Measurements from ENCODE around the gene SDF2L1.
"Not testable (repeated sequence)": the region's sequence is repeated elsewhere in the genome, so short reads cannot be mapped to it uniquely, and the experiment has no call there.

The SDF2L1 gene

DNA sequence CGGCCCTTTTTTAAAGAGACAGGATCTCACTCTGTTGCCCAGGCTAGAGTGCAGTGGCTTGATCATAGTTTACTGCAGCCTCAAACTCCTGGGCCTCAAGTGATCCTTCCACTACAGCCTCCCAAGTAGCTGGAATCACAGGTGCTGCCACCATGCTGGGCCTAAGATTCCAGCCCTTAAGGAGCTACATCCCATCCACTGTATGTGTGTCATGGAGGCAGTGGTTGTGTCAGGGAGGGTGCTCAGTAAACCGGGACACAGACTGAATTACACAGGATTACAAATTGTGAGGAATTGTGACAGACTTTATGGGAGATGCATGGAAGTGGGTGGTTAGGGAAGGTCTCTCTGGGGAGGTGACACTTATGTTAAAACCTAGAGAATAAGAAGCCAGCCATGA lies 21.6 kb downstream of the SDF2L1 start:
- DNase-seq: no peak

DNA sequence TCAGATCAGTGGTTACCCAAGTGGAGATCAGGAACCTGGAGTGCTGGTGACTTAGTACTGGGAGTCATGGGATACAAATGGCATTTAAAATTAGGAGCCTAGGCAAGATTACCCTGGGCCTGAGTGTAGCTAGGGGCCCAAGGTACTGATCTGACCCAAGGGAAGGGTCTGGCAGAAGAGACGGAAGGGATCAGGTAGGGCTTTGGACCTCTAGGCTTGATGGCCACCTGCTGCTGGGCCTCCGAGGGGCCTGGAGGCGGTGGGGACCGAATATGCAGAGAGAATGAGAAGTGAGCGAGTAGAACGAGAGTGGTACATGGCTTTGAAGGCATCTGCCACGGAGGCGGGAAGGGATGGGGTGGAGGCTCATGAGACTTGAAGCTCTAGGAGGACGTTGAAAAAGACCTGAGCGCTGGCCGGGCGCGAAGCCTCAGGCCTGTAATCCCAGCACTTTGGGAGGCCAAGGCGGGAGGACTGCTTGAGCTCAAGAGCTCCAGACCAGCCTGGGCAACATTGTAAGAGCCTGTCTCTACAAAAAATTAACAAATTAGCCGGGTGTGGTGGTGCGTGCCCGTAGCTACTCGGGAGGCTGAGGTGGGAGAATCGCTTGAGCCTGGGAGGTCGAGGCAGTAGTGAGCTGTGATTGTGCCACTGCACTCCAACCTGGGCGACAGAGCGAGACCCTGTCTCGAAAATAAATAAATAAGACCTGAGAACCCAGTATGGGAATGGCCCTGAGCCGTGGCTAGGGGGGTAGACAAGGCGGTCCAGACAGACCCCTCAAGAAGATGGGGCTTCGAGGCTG lies 23.1 kb downstream of the SDF2L1 start:
- DNase-seq: no peak

DNA sequence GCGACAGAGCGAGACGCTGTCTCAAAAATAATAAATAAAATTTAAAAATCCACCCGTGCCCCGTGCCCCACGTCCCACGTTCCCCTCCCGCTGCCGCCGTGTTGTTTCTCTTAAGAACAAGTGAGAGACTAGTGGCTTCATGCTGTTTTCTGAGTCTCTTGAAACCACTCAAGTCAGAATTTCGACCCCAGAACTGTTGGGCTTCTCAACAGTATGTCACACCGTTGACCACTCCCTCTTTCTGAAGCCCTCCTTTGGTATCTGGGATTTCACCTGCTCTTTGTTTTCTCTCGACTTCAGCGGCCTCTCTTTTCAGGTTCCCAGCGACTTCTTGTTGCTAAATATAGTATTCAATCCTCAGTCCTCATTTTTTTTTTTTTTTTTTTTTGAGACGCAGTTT lies 24.7 kb downstream of the SDF2L1 start:
- DNase-seq: no peak

DNA sequence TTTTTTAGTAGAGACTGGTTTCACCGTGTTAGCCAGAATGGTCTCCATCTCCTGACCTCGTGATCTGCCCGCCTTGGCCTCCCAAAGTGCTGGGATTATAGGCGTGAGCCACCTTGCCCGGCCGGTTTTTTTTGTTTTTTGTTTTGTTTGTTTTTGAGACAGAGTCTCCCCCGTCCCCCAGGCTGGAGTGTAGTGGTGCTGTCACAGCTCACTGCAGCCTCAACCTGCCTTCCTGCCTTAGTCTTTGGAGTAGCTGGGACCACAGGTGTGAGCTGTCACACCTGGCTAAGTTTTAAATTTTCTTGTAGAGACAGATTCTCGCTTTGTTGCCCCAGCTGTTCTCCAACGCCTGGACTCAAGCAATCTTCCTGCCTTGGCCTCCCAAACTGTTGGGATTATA lies 26.9 kb downstream of the SDF2L1 start:
- DNase-seq: no peak

DNA sequence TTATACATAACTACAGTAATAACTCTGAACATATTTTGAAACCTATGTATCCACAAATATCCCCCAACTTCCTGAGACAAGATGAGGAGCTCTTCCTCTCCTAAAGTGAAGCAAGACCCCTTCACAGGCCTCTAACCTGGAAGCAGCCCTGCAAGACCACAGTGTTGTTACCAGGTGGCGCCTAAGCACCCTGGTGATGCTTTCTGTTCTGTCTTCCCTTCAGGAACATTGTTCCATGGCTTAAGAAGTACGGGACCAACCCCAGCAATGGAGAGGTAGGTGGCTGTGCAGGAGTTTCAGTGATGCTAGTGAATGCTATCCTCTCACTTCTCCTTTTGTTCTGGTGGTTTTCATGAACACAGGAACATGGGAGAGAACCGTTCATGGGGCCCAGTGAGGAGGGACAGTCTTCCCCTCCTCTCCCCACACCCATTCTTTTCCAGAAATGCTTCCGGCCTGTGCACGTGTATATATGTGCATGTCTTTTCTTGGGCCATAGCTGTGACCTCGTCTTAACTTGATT lies 30.1 kb downstream of the SDF2L1 start:
- DNase-seq: no peak

DNA sequence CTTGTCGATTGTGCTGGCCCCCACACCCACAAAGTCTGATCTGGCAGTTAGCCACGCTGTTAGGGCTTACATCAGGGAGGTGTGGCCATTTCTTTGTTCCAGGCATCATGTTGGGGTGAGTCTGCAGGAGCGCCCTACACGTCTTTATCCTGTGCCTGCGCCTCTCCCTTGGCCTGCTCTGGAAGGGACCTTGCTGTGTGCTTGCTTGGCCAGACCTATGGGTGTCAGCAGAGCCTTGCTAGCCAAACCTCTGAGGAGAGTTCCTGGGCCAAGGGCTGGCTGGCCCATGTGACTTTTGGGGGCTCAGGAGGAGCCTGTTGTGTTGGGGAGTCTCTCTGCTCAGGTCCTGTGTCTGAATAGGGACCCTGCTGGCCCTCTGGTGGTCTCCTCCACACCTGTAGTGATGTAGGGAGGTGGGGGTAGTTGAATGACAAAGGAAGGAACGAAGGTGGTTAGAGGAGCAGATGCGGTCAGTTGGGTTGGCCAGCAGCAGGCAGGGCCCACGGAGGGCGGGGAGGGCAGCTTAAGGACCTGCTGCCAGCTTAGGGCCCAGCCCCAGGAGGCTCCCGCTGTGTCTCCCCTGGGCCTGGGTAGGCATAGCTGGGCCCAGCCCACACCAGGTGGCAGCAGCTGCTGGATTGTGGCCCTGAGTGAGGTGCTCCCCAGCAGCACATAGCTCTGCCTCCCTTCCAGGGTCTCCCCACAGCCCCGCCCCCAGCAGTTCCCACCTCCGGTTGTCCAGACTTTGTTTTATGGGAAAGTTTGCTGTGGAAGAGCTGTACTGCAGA lies 31.6 kb downstream of the SDF2L1 start:
- DNase-seq: no peak

DNA sequence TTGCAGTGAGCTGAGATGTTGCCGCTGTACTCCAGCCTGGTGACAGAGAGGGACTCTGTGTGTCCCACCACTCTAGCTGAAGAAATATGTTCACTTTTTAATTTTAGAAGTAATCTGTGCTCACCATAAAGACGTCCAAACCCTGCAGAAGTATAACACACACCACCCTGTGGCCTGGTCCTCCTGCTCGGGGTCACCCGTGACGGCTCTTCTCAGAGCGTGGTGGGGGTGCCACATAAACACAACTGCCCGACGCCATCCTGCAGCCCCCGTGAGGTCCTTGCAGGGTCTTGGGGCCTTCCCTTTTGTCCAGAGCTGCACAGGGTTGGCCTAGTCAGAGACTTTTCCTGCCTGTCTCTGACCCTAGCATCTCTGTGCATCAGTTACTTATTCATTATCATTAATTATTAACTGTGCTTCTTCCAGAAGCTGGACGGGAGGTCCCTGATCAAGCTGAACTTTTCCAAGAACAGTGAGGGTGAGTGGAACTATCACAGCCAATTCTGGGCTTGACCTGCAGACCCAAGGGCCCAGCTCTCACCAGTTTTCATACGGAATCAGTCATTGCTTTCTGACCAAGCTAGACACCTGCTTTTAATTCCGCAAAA lies 32.6 kb downstream of the SDF2L1 start:
- no peak for DNase-seq

DNA sequence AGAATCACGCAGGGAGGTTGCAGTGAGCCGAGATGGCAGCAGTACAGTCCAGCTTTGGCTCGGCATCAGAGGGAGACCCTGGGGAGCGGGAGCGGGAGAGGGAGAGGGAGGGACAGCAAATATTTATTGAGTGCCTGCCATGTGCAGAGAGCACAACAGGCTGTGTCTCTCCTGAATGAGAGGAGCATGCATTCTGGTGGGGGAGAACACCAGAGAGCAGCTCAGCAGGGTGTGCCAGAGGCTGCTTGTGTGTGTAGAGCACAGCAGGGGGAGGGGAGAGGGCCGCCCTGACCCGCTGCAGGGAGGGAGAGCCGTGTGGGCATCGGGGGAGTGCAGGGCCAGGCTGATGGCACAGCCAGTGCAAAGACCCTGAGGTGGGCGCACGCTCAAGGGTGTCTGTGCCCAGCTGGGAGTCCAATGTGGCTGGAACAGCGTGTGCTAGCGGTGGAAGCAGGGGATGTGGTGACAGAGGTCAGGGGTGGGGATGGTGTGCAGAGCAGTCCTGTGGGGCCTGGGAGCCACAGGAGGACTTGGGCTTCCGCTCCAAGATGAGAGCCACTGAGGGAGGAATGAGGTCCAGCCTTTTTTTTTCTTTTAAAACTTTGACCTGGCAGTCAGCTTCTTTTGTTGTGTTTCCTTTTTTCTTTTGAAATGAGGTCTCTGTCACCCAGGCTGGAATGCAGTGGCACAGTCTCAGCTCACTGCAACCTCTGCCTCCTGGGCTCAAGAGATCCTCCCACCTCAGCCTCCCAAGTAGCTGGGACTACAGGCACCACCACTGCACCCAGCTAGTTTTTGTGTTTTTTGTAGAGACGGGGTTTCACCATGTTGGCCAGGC lies 35.7 kb downstream of the SDF2L1 start:
- no peak for DNase-seq

DNA sequence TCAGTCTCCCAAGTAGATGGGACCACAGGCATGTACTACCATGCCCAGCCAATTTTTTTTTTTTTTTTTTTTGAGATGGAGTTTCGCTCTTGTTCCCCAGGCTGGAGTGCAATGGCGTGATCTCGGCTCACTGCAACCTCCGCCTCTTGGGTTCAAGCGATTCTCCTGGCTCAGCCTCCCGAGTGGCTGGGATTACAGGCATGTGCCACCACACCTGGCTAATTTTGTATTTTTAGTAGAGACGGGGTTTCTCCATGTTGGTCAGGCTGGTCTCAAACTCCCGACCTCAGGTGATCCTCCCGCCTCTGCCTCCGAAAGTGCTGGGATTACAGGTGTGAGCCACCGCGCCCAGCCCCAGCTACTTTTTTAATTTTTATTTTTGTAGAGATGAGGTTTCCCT lies 36.7 kb downstream of the SDF2L1 start:
- DNase-seq: not testable (repeated sequence)

DNA sequence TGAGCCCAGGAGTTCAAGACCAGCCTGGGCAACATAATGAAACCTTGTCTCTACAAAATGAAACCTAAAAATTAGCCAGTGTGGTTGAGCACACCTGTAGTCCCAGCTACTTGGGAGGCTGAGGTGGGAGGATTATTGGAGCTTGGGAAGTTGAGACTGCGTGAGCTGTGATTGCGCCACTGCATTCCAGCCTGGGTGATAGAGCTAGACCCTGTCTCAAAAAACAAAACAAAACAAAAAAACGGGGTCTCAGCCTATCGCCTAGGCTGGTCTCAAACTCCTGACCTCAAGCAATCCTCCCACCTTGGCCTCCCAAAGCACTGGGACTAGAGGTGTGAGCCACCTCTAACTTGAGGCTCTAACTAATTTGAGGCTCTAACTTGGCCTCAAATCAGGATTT lies 37.3 kb downstream of the SDF2L1 start:
- DNase-seq: no peak

DNA sequence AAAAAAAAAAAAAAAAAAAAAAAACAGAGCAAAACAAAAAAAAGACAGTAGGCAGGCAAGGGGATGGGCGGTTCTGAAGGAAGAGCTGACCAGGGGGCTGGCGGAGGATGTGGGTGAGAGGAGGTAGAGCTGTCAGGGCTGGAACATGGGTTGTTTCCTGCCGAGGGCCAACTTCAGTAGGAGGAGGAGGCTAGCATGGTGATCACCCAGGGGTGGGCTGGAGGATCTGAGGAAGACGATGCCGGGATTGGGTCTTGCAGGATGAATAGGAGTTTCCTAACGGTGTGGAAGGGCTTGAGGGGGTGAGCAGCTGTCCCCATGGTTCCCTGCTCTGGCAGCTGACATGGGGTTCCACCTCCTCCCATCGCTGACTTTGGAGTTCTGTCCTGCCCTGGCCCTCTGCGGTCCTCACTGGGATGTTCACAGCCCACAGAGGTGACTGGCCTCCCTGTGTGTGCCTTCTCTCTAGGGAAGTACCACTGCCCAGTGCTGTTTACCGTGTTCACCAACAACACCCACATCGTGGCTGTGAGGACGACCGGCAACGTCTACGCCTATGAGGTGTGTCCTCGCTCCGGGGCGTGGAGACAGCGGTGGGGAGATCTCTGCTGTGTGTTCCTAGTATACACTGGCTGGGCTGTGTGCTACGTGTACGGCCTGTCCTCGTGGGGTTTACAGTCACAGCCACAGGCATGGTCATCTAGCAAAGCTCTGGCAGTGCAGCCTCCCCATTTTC lies 38.9 kb downstream of the SDF2L1 start:
- DNase-seq: no peak

DNA sequence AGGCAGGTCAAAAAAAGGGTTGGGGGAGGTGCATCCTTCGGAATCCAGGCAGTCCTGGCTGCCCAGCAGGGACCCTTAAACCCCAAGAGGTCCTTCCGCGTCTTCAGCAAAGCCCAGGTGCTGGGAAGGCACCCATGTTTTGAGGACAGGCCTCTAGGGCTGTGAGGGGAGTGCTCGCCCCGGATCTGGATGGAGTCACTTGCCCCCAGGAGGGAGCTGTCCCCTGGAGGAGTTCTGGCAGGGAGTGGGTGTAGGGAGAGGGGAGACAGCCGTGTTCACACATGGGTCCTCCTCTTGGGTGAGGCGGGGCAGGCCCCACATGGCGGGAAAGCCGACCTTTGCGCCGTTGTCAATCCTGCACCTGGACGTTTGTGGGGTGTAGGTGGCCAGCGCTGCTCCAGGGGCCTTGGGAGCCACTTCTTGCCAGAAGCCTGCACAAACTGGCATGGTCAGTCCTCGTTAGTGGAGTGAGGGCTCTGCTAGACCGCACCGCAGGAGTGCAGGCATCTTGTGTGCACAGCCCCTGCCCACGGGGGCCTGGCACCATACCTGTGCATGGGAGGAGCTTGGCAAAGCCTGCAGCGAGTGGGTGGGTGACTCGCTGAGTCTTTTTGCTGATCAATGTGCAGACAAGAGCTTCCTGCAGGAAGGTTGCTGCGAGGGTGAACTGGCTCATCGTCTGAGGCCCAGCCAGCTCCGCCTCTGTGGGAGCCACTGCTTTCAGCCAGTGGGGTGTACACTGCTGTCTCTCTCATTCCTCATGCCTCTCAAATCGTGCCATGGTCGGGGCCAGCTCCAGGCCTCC lies 39.7 kb downstream of the SDF2L1 start:
- no peak for DNase-seq

DNA sequence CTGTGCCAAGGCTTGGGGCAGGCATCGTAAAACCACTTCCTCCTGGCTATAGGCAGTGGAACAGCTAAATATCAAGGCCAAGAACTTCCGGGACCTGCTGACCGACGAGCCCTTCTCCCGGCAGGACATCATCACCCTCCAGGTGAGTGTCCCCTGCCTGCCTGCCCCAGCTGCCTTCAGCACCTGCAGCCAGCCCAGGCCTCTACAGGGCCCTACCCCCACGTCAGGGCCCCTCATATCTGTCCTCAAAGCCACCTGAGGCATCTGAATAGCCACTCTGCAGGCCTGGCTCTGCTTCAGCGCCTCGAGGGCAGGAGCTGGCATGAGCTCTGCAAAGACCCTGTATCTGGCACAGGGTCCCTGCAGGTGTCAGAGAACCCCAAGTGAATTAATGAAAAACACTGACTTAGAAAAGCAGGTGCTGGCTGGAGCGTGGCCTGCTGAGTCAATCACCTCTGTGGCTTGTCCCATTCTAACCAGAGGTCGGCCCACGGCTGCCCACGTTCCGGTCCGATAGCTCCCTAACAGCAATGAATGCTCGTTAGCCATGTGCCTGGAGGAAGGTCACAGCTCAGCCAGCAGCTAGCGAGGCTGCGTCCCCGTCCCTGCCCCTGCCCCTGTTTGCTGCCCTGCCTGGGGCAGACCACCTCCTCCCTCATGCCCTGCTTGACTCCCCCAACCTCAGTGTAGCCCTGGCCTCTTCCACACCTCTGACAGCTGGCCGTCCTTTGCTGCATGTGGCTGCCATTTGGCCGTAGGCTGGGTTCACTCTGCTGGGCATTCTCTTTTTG lies 40.5 kb downstream of the SDF2L1 start:
- no peak for DNase-seq

DNA sequence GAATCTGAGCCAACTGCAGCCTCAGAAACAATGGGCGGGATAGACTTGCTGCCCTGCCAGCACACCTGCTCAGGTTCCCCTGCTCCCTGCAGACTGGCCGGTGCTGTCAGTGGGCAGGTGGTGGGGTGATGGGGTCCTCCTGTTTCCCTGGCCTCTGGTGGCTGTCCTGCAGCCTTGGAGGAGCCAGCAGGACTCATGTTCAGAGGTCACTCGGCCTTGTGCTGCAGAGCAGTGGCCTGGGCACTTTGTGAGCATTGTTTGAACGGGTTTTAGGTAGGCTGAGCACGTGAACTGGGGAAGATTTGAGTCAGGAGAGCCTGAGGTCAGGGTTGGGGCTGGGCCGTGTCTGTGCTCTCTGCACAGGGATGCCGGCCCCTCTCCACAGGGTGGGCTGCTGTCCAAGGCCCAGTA lies 41.3 kb downstream of the SDF2L1 start:
- no peak for DNase-seq

DNA sequence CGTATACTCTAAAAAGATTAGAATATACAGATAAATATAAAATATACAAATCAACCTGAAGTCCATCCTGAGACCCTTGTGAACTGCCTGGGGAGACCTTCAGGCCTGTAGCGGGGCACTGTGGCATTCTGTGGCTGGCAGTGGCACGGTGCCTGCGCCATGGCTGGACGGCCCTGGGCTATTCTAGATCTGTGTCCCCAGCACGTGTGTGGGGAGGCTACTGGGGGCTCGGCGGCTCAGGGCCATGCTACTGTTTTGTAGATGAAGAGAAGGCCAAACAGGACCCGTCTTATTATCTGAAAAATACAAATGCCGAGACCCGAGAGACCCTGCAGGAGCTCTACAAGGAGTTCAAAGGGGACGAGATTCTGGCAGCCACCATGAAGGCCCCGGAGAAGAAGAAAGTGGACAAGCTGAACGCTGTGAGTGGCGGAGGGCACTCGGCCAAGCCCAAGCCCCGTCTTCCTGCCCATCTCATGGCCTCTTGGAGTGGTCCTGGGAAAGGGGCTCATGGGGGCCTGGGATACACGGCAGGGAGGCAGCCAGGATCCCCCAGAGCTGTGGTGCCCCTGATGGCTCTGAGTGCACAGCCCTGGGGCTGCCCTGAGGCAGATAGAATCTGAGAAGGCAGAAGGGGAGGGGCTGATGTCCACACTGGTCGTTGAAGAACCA lies 42.5 kb downstream of the SDF2L1 start:
- no peak for DNase-seq

DNA sequence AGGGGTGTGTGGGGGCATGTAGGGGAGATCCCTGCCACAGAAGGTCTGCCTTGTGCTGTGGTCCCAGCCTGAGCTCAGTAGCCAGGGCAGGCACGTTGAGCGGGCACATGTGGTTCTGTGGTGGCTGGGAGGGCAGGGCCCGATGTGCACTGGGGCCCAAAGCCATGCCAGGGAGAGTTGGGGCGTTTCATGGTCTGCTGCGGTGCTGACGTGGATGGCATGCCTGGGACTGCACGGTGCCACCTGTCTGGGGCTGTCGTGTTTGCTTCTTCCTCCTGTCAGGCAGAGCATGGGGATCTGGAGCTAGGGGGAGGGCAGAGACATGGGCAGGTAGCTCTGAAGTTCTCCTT lies 43.0 kb downstream of the SDF2L1 start:
- no peak for DNase-seq

DNA sequence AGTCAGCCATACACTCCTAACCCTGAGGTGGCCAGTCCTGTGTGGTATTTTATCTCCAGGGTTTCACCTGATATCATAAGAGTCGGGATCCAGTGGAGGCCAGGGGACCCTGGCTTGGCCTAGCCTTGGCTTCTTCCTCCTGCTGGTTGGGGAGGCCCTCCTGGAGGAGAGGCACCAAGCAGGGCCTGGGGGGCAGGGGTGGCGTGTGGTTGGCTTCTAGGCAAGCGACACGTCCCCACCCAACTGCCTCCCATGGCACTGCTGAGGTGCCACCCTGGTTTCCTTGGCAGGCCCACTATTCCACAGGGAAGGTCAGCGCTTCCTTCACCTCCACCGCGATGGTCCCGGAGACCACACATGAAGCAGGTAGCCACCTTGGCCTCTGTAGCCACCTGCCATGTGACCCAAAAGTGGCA lies 44.1 kb downstream of the SDF2L1 start:
- DNase-seq: no peak

DNA sequence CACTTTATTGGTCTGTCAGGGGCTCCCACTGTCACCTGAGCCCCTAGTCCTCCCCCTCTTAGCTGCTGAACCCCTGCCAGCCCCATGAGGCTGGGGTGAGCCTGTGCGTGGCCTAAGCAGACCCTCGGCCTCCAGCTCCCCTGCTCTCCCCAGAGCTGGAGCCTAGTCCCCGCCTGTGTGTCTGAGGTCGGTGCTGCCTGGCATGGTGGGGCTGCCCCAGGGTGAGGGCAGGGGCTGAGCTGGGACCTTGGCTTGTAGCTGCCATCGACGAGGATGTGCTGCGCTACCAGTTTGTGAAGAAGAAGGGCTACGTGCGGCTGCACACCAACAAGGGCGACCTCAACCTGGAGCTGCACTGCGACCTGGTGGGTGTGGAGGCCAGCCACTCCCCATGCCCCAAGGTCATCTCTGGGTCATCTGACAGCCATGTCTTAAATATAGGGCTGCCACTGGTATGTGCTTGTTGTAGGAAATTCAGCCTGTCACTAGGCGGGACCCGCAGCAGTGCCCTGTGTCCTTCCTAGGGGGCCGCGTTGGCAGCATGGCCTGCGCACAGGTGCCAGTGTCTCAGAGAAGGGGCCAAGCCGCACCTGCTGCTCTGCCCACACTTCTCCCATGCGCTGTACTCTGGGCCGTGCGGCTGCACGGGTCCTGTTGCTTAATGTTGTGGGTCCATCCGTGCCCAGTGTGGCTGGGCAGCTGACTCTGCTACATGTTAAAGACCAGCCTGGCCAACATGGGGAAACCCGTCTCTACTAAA lies 44.7 kb downstream of the SDF2L1 start:
- DNase-seq: no peak
